BE2C (cell line): Measurements from ENCODE around the gene DDN.

ENCODE experiments used
- DNase-seq: peaks from one replicate; pipeline ENCODE4 v3.0.0-alpha.2; 2020
- H3K27me3 ChIP-seq: fragments of 250-450 bp; sonication (Bioruptor Pico); 2 replicates; pipeline ENCODE4 v1.5.1; 2020; ENCODE audit warnings: mild to moderate bottlenecking
- H3K36me3 ChIP-seq: fragments of 250-450 bp; sonication (Bioruptor Pico); 2 replicates; pipeline ENCODE4 v1.5.1; 2020; ENCODE audit warnings: mild to moderate bottlenecking
- H3K4me1 ChIP-seq: fragments of 250-450 bp; sonication (Bioruptor Pico); 2 replicates; pipeline ENCODE4 v1.5.1; 2020
- H3K4me3 ChIP-seq: 2 replicates; pipeline ENCODE4 v1.5.1; 2011; ENCODE audit warnings: low read depth, low read length
- H3K9me3 ChIP-seq: fragments of 250-450 bp; sonication (Bioruptor Pico); 2 replicates; pipeline ENCODE4 v1.5.1; 2020
- CTCF ChIP-seq: IDR thresholded peaks from 2 replicates; pipeline ENCODE4 v1.5.1; 2012; ENCODE audit warnings: mild to moderate bottlenecking, low read depth, low read length

The DDN gene

GRCh38 chr12:48990552-48990951 lies 8.6 kb downstream of the DDN start:
- no peaks in the 10 kb centered on the region for H3K36me3 ChIP-seq
- H3K9me3 ChIP-seq, result no peaks in the 10 kb centered on the region
- no peak for DNase-seq
- H3K27me3 ChIP-seq, result peaks cover 4% of the 10 kb centered on the region; the same call in 1 of the 2 replicates
- no peaks in the 10 kb centered on the region for H3K4me1 ChIP-seq
- TF ChIP-seq CTCF, result no peak
- no peak overlapping the region for H3K4me3 ChIP-seq

- peak; percentile 91 for TF ChIP-seq CTCF
- no peak overlapping the region for H3K4me3 ChIP-seq
- H3K4me1 ChIP-seq, result no peaks in the 10 kb centered on the region
- DNase-seq, result peak; percentile 77
- H3K9me3 ChIP-seq, result no peaks in the 10 kb centered on the region
- H3K36me3 ChIP-seq, result no peaks in the 10 kb centered on the region
- H3K27me3 ChIP-seq, result peaks cover 22% of the 10 kb centered on the region
Observed at GRCh38 chr12:48988030-48988649, 11.0 kb downstream of the DDN start.

GRCh38 chr12:48986720-48987291 lies 12.4 kb downstream of the DDN start:
- no peaks in the 10 kb centered on the region for H3K9me3 ChIP-seq
- no peaks in the 10 kb centered on the region for H3K36me3 ChIP-seq
- TF ChIP-seq CTCF, result no peak
- no peaks in the 10 kb centered on the region for H3K4me1 ChIP-seq
- no peak for DNase-seq
- H3K27me3 ChIP-seq, result peaks cover 34% of the 10 kb centered on the region
- H3K4me3 ChIP-seq, result no peak overlapping the region

- DNase-seq, result no peak
- Histone ChIP-seq H3K4me1 (no peaks in the 10 kb centered on the region), H3K27me3 (peaks cover 43% of the 10 kb centered on the region), H3K4me3 (no peak overlapping the region), H3K36me3 (no peaks in the 10 kb centered on the region), H3K9me3 (no peaks in the 10 kb centered on the region)
- TF ChIP-seq CTCF, result no peak
Observed at GRCh38 chr12:48985901-48986300, 13.3 kb downstream of the DDN start.

GRCh38 chr12:48985475-48985897 lies 13.7 kb downstream of the DDN start:
- DNase-seq, result peak; percentile 34
- no peak overlapping the region for H3K4me3 ChIP-seq
- H3K9me3 ChIP-seq, result no peaks in the 10 kb centered on the region
- H3K4me1 ChIP-seq, result no peaks in the 10 kb centered on the region
- peaks cover 47% of the 10 kb centered on the region for H3K27me3 ChIP-seq
- no peaks in the 10 kb centered on the region for H3K36me3 ChIP-seq
- TF ChIP-seq CTCF, result no peak

- Histone ChIP-seq H3K36me3 (no peaks in the 10 kb centered on the region), H3K27me3 (peaks cover 72% of the 10 kb centered on the region), H3K4me1 (peaks cover 2% of the 10 kb centered on the region; the same call in 1 of the 2 replicates), H3K4me3 (no peak overlapping the region), H3K9me3 (no peaks in the 10 kb centered on the region)
- DNase-seq, result no peak
- no peak for TF ChIP-seq CTCF
Observed at GRCh38 chr12:48982397-48983080, 16.6 kb downstream of the DDN start.
